Measurements from ENCODE around the gene ANKRD55. TPM values are rescaled to one million over a fixed set of nuclear protein-coding genes. Genes with fewer than 3 reads are reported as not detected.

ANKRD55 gene
- total RNA-seq, 1 experiment from 2014 or later, result not detected

DNA sequence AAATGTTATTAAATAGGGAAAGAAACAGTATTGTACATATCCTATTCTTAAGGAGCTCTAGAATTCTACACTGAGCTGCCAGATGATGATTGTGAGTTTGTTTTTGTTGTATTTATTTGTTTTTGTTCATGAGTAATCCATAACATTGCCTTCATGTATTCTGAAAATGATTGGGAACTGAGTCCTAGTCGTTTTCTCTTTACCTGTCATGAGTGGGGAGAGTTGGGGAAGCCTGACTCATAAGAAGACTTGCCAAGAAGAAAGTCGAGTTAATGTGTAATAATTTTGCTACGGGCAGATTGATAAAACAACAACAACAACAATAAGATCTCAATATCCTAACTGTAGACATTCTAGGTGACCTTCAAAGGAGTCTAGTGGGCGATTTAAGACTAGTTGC is 103.8 kb downstream of the ANKRD55 start:
- no peak overlapping the region for H3K4me2 ChIP-seq
- no peak for DNase-seq
- H3K27ac ChIP-seq, result no peak overlapping the region
- H3K9me3 ChIP-seq (ENCODE audit: insufficient read depth, low read depth), result peaks cover 13% of the 10 kb centered on the region
- intact Hi-C loops (cut with micrococcal nuclease; ENCODE audit: unreplicated experiment), result no loop called here
- POLR2A ChIA-PET (ENCODE audit: unreplicated experiment), result no interaction called here
- no peak for TF ChIP-seq EZH2 (IDR thresholded peaks at IDR 0.05; ENCODE audit: low read depth)
- TF ChIP-seq, protein P1, sequence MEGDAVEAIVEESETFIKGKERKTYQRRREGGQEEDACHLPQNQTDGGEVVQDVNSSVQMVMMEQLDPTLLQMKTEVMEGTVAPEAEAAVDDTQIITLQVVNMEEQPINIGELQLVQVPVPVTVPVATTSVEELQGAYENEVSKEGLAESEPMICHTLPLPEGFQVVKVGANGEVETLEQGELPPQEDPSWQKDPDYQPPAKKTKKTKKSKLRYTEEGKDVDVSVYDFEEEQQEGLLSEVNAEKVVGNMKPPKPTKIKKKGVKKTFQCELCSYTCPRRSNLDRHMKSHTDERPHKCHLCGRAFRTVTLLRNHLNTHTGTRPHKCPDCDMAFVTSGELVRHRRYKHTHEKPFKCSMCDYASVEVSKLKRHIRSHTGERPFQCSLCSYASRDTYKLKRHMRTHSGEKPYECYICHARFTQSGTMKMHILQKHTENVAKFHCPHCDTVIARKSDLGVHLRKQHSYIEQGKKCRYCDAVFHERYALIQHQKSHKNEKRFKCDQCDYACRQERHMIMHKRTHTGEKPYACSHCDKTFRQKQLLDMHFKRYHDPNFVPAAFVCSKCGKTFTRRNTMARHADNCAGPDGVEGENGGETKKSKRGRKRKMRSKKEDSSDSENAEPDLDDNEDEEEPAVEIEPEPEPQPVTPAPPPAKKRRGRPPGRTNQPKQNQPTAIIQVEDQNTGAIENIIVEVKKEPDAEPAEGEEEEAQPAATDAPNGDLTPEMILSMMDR (conservative IDR thresholded peaks at IDR 0.05), result no peak
- CTCF ChIA-PET, result interaction anchor here (0.5 kb wide), 1 partner anchor 1065 kb away, joined by 5 read pairs; no protein-coding TSS in a partner anchor
- no peaks in the 10 kb centered on the region for H3K9me2 ChIP-seq (ENCODE audit: insufficient read depth)
- no peaks in the 10 kb centered on the region for H3K79me2 ChIP-seq (ENCODE audit: low read depth)
- peaks cover 9% of the 10 kb centered on the region for H3F3A ChIP-seq (ENCODE audit: insufficient read depth, low read depth)
- no peaks in the 10 kb centered on the region for H3K27me3 ChIP-seq (ENCODE audit: insufficient read depth, low read depth)
- H3K4me3 ChIP-seq, result no peak overlapping the region
- H3K4me1 ChIP-seq (replicated peaks; ENCODE audit: insufficient read depth), result peaks cover 10% of the 10 kb centered on the region
- no peak overlapping the region for H2AFZ ChIP-seq
- no peaks in the 10 kb centered on the region for H4K20me1 ChIP-seq (ENCODE audit: insufficient read depth)
- BruUV-seq (replicated peaks), result no TSS peak
- no peaks in the 10 kb centered on the region for H3K36me3 ChIP-seq (ENCODE audit: low read depth)

DNA sequence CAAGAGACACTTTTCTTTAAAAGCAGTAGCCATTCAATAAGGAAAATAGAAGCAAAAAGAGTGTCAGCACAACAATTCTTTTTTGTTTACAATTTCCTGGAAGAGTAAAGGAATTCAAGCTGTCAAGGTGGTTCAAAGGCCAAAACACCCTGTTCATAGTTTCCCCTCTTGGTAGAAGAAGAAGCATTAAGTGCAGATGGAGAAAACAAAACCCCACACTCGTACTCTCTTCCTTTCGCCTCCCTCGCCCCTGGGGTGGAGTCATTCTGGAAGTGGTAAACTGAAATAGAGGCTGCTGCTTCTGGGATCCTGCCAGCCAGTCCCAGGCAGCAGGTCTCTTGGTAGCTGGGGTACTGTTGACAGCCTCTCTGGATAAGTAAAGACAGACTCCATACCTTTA is 105.0 kb downstream of the ANKRD55 start:
- no peak for TF ChIP-seq EZH2 (IDR thresholded peaks at IDR 0.05; ENCODE audit: low read depth)
- TF ChIP-seq, protein P1 (conservative IDR thresholded peaks at IDR 0.05), result no peak
- H3K4me2 ChIP-seq, result no peak overlapping the region
- no peak for DNase-seq
- no peaks in the 10 kb centered on the region for H3K36me3 ChIP-seq (ENCODE audit: low read depth)
- H3K27ac ChIP-seq, result no peak overlapping the region
- H2AFZ ChIP-seq, result no peak overlapping the region
- CTCF ChIA-PET, result interaction anchor here (0.6 kb wide), 1 partner anchor 192 kb away, joined by 19 read pairs; no protein-coding TSS in a partner anchor
- intact Hi-C loops (cut with micrococcal nuclease; ENCODE audit: unreplicated experiment), result no loop called here
- no peaks in the 10 kb centered on the region for H3K9me2 ChIP-seq (ENCODE audit: insufficient read depth)
- no peak overlapping the region for H3K4me3 ChIP-seq
- no peaks in the 10 kb centered on the region for H4K20me1 ChIP-seq (ENCODE audit: insufficient read depth)
- peaks cover 13% of the 10 kb centered on the region for H3K9me3 ChIP-seq (ENCODE audit: insufficient read depth, low read depth)
- peaks cover 21% of the 10 kb centered on the region for H3F3A ChIP-seq (ENCODE audit: insufficient read depth, low read depth)
- BruUV-seq (replicated peaks), result no TSS peak
- H3K27me3 ChIP-seq (ENCODE audit: insufficient read depth, low read depth), result no peaks in the 10 kb centered on the region
- POLR2A ChIA-PET (ENCODE audit: unreplicated experiment), result no interaction called here
- H3K79me2 ChIP-seq (ENCODE audit: low read depth), result no peaks in the 10 kb centered on the region
- peaks cover 22% of the 10 kb centered on the region for H3K4me1 ChIP-seq (replicated peaks; ENCODE audit: insufficient read depth)

DNA sequence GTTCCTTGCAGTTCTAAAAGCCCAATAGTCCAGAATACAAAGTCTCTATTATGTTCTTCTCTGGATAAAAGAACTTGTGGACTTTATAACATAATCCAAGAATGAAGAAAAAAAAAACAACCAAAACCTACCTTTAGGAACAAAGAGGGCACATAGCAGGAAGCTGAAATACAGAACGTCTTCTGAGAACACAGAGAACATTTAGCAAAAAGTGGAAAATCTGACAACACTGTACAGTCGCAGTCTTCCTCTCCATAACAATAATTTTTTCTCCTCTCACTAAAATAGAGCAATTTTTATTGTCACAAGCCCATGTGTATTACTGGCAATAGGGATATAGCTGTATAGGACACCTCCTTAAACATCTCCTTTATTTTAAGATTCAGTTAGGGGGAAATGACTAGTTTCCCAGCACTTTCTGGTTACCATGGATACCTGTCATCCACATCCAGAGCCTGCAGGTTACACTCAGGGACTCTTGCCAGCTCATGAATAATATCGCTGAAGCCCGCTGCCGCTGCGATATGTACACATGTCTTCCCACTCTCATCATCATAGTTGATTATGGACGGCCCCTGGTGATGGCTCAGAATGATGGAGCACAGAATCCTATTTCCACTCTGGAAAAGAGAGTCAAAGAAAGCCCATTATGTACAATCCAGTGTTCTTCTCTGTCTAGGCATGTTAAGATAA is 106.5 kb downstream of the ANKRD55 start:
- Histone ChIP-seq H3K79me2 (ENCODE audit: low read depth) (no peaks in the 10 kb centered on the region), H4K20me1 (ENCODE audit: insufficient read depth) (no peaks in the 10 kb centered on the region), H3K36me3 (ENCODE audit: low read depth) (no peaks in the 10 kb centered on the region), H3K4me1 (replicated peaks; ENCODE audit: insufficient read depth) (peaks cover 34% of the 10 kb centered on the region), H3K27ac (no peak overlapping the region), H3K9me2 (ENCODE audit: insufficient read depth) (no peaks in the 10 kb centered on the region), H3F3A (ENCODE audit: insufficient read depth, low read depth) (peaks cover 32% of the 10 kb centered on the region), H3K27me3 (ENCODE audit: insufficient read depth, low read depth) (no peaks in the 10 kb centered on the region), H2AFZ (no peak overlapping the region), H3K4me2 (no peak overlapping the region), H3K9me3 (ENCODE audit: insufficient read depth, low read depth) (peaks cover 13% of the 10 kb centered on the region), H3K4me3 (no peak overlapping the region)
- ChIA-PET POLR2A (ENCODE audit: unreplicated experiment) (no interaction called here), CTCF (no interaction called here)
- intact Hi-C loops (cut with micrococcal nuclease; ENCODE audit: unreplicated experiment), result no loop called here
- TF ChIP-seq EZH2 (IDR thresholded peaks at IDR 0.05; ENCODE audit: low read depth), result no peak
- TF ChIP-seq, protein P1 (conservative IDR thresholded peaks at IDR 0.05), result no peak
- BruUV-seq (replicated peaks), result no TSS peak
- DNase-seq, result no peak

Measured in PC-9 (cell line).